Measurements from ENCODE around the gene TRAF3IP3. TPM values are rescaled to one million over a fixed set of nuclear protein-coding genes. Genes with fewer than 3 reads are reported as not detected.
A peak's percentile ranks its signal among the peaks of the same experiment; 100 is the strongest.

Gene TRAF3IP3
- total and polyA plus RNA-seq, 2 of the 13 experiments (the other 11 are each of a cell fraction or from before 2014, with no cell fraction given): not detected

DNA sequence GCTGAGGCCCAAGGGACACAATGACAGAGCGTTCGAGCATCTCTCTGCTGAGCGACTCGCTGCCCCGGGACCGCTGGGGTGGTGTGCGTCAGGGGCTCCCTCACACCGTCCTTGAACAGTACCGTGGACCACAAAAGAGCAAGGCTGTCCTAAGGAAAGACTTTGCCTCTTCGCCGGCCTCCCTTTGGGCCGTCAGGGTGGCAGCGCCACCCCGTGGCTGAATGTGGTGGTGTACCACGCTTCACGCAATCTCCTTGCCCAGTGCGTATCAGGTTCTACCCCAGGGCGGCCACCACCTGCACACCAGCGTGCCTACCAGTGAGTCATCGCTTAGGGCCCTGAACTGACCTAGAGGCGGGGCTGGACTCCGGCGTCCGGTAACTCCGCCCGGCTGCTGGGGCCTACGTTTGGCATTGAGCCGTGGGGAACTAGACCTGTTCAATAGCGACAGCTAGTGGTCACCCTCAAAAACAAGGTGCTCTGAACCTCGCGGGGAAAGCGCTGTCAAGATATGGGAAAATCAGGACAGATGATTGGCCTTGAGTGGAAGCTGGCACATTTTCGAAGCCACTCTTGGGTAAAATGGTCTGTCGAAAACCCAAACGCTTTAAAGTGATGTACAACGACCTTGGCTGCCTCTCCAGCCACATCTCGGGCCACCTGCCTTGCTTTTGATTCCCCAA lies 8.1 kb upstream of the TRAF3IP3 start (continued):
- TF ChIP-seq TRIM22 (IDR thresholded peaks at IDR 0.05): no peak
- 0 out of 2 replicates have a peak, but pooled peaks have one; percentile 47 for TF ChIP-seq BCL3 (CRISPR knock-in tag; IDR thresholded peaks at IDR 0.05)
- peak; percentile 52 for TF ChIP-seq STAG1 (CRISPR knock-in tag; IDR thresholded peaks at IDR 0.05)
- no peak for TF ChIP-seq SALL2 (CRISPR knock-in tag; IDR thresholded peaks at IDR 0.05)
- 0 out of 2 replicates have a peak, but pooled peaks have one; percentile 20 for TF ChIP-seq THAP9 (CRISPR knock-in tag; IDR thresholded peaks at IDR 0.05; ENCODE audit: borderline replicate concordance)
- peak; percentile 66 for TF ChIP-seq ZFP91 (CRISPR knock-in tag; IDR thresholded peaks at IDR 0.05; ENCODE audit: borderline replicate concordance)
- TF ChIP-seq, protein P1, sequence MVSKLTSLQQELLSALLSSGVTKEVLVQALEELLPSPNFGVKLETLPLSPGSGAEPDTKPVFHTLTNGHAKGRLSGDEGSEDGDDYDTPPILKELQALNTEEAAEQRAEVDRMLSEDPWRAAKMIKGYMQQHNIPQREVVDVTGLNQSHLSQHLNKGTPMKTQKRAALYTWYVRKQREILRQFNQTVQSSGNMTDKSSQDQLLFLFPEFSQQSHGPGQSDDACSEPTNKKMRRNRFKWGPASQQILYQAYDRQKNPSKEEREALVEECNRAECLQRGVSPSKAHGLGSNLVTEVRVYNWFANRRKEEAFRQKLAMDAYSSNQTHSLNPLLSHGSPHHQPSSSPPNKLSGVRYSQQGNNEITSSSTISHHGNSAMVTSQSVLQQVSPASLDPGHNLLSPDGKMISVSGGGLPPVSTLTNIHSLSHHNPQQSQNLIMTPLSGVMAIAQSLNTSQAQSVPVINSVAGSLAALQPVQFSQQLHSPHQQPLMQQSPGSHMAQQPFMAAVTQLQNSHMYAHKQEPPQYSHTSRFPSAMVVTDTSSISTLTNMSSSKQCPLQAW (CRISPR knock-in tag; IDR thresholded peaks at IDR 0.05): peak; percentile 83
- TF ChIP-seq ZNF547 (CRISPR knock-in tag; IDR thresholded peaks at IDR 0.05): peak; percentile 55; the same call in 1 of the 2 replicates
- 0 out of 2 replicates have a peak, but pooled peaks have one; percentile 48 for TF ChIP-seq MIER2 (CRISPR knock-in tag; IDR thresholded peaks at IDR 0.05)
- TF ChIP-seq ZNF460 (CRISPR knock-in tag; IDR thresholded peaks at IDR 0.05; ENCODE audit: borderline replicate concordance): peak; percentile 19; the same call in 1 of the 2 replicates
- TF ChIP-seq ZNF556 (CRISPR knock-in tag; IDR thresholded peaks at IDR 0.05; ENCODE audit: borderline replicate concordance): peak; percentile 94; the same call in 1 of the 2 replicates
- TF ChIP-seq ZNF552 (CRISPR knock-in tag; IDR thresholded peaks at IDR 0.05; ENCODE audit: borderline replicate concordance): no peak
- peak; percentile 50; the same call in 1 of the 2 replicates for TF ChIP-seq NCOA2 (CRISPR knock-in tag; IDR thresholded peaks at IDR 0.05)
- TF ChIP-seq RARA (CRISPR knock-in tag; IDR thresholded peaks at IDR 0.05): peak; percentile 26; the same call in 1 of the 2 replicates
- TF ChIP-seq ZNF598 (CRISPR knock-in tag; IDR thresholded peaks at IDR 0.05; ENCODE audit: borderline replicate concordance): 0 out of 2 replicates have a peak, but pooled peaks have one; percentile 89
- peak; percentile 66; the same call in 1 of the 2 replicates for TF ChIP-seq ELF3 (CRISPR knock-in tag; IDR thresholded peaks at IDR 0.05)
- TF ChIP-seq TMF1 (CRISPR knock-in tag; IDR thresholded peaks at IDR 0.05; ENCODE audit: low read depth): no peak

Data from HepG2 (cell line).